ENCODE measurements around the gene GPR180.

GPR180 gene

GRCh38 chr13:94601446-94602431 lies at the start of gene GPR180:
Gene GPR180 (plus strand): TSS chr13:94601857. CDS start chr13:94601928, 71 bp downstream.
- DNase-seq: peak; percentile 94

- DNase-seq: no peak
These were observed 49.6 kb upstream of the GPR180 start for GRCh38 chr13:94552095-94552494.

- no peak for DNase-seq
These were observed 47.9 kb upstream of the GPR180 start for GRCh38 chr13:94553766-94554165.

- no peak for DNase-seq
These were observed 45.6 kb upstream of the GPR180 start for GRCh38 chr13:94556041-94556440.

- no peak for DNase-seq
These were observed 45.0 kb upstream of the GPR180 start for GRCh38 chr13:94556621-94557020.

GRCh38 chr13:94557684-94558235 lies 43.9 kb upstream of the GPR180 start:
- no peak for DNase-seq

- DNase-seq: peak; percentile 25
These were observed 42.9 kb upstream of the GPR180 start for GRCh38 chr13:94558716-94559115.

- no peak for DNase-seq
These were observed 42.3 kb upstream of the GPR180 start for GRCh38 chr13:94559222-94559795.

GRCh38 chr13:94560116-94560515 lies 41.5 kb upstream of the GPR180 start:
- DNase-seq: no peak

- no peak for DNase-seq
These were observed 40.5 kb upstream of the GPR180 start for GRCh38 chr13:94561126-94561525.

GRCh38 chr13:94567581-94567980 lies 34.1 kb upstream of the GPR180 start:
- DNase-seq: no peak

- DNase-seq: no peak
These were observed 33.2 kb upstream of the GPR180 start for GRCh38 chr13:94568443-94568842.

GRCh38 chr13:94569615-94570014 lies 32.0 kb upstream of the GPR180 start:
- no peak for DNase-seq

- DNase-seq: no peak
These were observed 22.6 kb upstream of the GPR180 start for GRCh38 chr13:94579063-94579462.

GRCh38 chr13:94583926-94584325 lies 17.7 kb upstream of the GPR180 start:
- no peak for DNase-seq

- DNase-seq: no peak
These were observed 16.0 kb upstream of the GPR180 start for GRCh38 chr13:94585543-94586101.

- no peak for DNase-seq
These were observed 15.3 kb upstream of the GPR180 start for GRCh38 chr13:94586371-94586770.

GRCh38 chr13:94588541-94588940 lies 13.1 kb upstream of the GPR180 start:
- no peak for DNase-seq

GRCh38 chr13:94590744-94591143 lies 10.9 kb upstream of the GPR180 start:
- DNase-seq: no peak

GRCh38 chr13:94595001-94595949 lies 6.4 kb upstream of the GPR180 start:
- no peak for DNase-seq

GRCh38 chr13:94595950-94596574 lies 5.6 kb upstream of the GPR180 start, which contains the start of gene TGDS:
Gene TGDS (minus strand): TSS chr13:94596152. CDS start chr13:94596136, 16 bp downstream.
- peak; percentile 90 for DNase-seq

- DNase-seq: no peak
These were observed 5.1 kb upstream of the GPR180 start for GRCh38 chr13:94596575-94596971.
